ENCODE data around the gene CLSTN2.

Gene CLSTN2

DNA sequence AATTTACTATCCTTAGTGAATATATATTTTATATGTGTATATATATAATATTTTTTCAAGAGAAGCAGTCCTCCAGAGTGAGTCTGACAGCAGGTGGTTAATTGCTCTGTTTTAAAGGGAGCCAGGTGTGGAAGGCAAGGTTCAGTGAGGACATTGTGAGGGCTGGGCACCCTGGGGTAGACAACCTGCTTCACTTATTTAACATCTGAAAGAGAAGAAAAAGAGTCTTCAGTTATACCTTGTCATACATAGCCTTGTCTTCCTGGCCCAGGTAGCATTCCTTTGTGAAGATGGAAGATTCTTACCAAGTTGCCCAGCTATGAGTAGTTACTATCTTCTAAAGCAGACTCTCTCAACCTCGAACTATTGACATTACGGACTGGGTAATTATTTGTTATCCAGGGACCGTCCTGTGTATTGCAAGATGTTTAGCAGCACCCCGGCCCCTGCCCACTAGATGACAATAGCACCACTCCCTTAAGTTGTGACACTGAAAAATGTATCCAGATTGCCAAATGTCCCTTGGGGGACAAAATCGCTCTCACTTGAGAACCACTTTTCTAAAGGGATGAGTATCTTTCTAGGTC lies 406.9 kb downstream of the CLSTN2 start:
- no peak for DNase-seq (ENCODE audit: low read depth in 2 of 2)

DNA sequence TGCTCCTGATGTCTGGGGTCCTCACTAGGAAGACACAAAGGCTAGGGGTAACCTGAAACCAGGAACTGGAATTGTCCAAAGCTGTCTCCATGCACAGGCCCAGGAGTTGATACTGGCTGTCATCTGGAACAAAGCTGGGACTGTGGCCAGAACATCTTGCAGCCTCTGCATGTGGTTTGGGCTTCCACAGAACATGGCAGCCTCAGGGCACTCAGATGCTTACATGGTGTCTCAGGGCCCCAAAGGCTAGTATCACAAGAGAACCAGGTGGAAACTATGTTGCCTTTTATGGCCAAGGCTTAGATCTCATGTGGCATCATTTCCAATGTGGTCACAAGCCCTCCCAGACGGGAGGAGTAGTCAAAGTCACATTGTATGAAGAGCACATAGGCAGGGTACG lies 407.7 kb downstream of the CLSTN2 start:
- DNase-seq (ENCODE audit: low read depth in 2 of 2): no peak

DNA sequence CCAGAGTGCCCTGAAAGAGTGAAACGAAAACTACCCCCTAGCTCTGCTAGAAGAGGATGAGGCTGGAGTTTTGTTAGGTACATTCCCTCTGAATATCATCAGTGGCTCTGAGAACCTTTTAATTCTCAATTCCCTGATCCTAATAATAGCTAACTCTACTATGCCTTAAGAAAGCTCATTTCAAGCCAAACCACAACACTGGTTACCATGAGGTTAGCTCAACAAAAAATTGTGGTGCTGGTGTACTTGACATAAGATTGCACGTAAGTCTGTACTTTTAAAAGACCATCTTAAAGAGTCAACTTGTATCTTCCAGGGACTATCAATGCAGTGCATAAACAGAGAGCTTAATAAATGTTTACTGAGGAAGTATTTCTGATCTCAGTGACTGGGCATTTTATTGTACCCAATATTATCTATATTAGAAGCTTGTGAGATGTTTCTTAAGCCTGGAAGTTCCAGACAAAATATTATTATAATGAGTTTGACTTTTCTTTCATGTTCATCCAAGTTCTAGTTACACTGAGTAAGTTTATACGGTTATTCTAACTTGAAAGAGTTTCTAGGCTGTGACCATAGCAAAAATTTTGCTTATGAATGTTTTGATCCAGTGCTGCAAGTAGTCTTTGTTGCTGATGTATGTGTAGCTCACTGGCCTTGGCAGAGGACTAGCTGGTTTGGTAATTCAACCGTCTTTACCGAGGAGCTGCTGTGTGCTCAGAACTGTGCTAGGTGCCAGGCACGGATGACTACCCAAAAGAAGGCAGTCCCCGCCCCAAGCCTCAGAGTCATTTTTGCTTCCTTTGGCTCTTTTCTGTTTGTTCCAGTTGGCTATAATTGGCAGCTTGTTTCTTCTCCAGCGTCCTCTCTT lies 408.5 kb downstream of the CLSTN2 start:
- no peak for DNase-seq (ENCODE audit: low read depth in 2 of 2)

DNA sequence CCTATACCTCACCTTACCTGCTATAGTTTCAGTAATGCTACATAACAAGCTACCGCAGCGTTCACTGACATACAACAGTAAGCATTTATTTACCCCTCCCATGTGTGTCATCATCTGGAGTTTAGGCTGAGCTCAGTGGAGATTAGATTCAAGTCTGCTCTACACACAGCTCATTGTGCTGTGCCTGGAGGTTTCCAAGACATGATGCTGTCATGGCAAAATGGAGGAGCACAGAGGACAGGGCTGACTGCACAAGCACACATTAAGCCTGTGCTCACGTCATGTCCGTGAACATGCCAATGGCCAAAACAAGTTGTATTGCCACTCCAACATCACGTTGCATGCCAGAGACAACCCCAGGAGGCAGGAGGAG lies 409.1 kb downstream of the CLSTN2 start:
- no peak for DNase-seq (ENCODE audit: low read depth in 2 of 2)

DNA sequence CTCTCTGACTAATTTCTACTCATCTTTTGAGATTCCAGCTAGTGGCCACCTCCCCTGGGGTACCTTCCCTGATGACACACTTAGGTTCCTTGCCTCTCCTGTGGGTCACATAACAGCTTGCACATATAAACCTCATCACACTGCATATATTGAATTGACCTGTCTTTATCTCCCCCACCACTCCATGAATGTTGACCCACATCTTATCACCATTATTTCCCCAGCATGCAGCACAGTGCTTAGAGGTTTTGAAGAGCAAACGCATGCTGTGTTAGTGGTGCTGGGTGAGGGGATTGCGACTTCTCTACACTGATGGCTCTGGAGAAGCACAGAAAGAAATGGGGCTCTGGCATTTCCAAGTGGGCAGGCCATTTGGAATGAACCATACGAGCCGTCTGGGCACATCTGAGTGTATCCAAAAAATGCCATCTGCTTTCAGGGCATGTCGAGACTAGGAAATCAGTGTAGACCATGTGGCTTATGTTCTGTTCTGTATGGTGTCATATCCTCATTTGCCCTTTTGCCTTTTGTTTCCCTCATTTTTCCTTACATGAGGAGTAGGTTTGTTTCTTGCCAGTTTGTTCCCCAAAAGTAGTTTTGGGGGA lies 409.7 kb downstream of the CLSTN2 start:
- DNase-seq (ENCODE audit: low read depth in 2 of 2): no peak

DNA sequence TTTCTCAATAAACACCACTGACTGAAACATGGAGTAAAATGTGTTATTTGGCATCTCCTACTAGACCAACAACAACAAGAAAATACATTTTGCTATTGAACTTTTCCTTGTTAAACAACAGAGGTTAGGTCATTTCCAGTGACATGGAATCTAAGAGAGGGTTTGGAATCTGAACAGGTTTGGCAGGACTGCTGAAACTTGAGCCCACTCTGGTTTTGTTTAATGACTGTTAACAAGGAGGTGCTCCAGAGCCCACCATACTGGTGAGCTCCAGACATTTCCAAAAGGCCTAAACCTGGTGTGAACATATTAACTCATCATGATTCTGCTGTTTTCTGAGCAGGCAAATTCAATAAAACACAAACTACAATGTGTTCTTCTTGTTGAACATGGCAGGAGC lies 412.2 kb downstream of the CLSTN2 start:
- DNase-seq (ENCODE audit: low read depth in 2 of 2): no peak

DNA sequence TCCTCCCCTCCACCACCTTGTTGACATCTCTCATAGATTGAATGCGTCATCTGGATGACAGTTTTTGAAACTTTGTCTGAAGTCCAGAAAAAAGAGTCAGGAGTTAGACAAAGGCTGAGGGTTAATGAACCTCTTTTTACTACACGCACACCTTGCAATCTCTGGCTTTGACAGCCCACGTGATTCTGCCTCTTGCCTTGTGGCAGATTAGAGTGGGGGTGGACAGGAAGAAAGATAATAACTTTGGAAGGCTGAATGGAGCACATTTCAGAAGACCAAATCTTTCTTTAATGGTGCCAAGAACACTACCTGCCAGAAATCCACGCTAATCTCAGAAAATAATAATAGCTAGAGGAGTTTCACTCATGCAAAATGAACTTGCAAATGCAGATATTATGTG lies 415.0 kb downstream of the CLSTN2 start:
- DNase-seq (ENCODE audit: low read depth in 2 of 2): no peak

DNA sequence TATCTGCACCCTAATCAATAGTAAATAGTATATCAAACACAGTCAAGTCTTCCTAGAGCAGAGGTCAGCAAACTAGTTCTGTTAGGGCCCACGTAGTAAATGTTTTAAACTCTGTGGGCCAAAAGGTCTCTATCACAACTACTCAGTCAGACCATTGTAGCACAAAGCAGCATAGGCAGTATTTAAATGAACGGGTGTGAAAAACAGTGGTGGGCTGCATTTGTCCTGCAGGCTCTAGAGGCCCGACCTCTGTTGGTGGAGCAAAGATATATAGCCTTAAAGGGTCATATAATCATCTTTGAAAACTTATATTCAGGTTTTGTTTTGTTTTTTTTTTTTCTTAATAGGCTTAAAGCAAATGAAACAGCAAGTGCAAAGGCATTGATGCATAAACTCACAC lies 416.5 kb downstream of the CLSTN2 start:
- no peak for DNase-seq (ENCODE audit: low read depth in 2 of 2)

DNA sequence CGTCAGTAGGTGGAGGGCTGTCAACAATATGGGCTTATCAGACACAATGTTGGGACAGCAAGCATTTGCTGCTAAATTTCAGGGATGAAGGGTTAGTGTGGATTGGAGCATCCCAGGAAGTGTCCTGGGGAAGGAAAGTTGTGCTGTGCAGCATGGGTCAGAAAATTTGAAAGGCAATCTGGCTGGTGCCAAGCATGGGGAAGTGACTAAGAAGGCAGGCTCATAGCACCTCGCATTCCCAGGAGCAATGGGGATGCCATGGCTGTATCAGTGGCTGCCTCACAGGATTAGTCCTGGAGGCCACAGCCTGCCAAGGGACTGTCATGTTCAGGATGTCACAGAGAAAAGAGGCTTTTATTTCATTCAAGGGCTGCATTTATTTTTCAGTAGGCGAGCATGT lies 420.5 kb downstream of the CLSTN2 start:
- no peak for DNase-seq (ENCODE audit: low read depth in 2 of 2)

DNA sequence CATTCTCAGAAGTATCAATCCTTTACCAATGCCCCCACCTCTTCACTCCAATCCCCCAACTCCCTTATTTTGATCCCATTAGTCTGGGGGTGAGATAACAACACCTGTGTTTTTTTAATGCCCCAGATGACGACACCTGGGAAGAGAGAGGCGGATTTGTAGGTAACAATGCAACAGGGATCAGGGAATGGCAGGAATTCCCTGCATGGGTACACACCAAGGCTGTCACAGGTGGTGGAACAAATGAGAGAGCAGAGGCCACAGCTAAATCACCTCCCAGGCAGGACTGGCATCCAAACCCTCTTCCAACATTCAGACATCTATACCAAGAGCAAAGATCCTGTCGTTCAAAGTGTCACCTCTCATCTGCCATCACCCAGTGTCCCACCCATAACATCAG lies 423.7 kb downstream of the CLSTN2 start:
- DNase-seq (ENCODE audit: low read depth in 2 of 2): no peak

DNA sequence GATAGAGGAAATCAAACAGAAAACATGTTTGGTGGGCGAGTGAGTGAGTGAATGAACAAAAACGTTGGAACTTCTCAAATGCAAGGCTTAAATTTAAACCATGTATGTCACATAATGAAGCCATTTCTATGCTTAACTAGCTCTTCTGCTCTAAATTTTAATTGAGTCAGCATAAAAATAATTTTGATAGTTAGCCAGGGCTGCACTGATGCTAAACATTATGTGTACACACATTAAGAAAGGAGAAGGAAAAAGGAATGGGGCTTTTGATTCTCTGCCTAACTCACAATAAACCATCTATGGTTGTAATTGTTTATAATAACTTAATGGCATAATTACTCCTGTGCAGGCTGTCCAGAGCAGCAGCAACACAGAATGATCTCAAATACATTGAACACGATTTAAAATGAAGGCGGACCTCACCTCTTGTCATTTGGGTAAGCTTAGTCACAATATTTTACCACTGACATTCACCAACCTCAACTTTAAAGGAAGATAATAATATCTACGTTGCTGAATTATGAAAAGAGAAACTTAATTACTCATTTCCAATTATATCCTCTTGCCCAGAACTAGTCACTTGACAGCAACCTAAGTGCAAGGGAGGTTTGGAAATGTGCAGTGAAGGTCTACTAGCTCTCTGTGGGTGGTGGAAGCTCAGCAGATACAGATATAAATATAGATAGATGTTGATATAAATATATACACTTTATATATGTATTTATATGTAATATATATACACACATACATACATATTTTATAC lies 424.4 kb downstream of the CLSTN2 start:
- DNase-seq (ENCODE audit: low read depth in 2 of 2): no peak

DNA sequence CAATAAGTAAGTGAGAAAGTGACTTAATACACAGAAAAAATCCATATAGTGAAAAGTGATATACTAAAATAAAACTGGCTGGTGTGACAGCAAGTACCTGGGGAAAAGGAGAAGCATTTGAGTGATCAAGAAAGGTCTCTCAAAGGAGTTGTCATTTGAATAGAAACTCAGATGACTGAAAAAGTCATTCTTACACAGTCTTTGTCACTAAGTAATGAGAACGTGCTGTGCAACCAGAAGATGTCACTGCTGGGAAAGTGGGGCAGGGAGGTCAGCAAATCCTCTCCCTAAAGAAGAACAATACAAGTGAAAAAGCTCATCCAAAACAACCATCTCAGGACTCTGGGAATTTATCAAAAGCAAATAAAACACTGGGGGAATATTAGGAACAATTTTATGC lies 425.3 kb downstream of the CLSTN2 start:
- DNase-seq (ENCODE audit: low read depth in 2 of 2): no peak

DNA sequence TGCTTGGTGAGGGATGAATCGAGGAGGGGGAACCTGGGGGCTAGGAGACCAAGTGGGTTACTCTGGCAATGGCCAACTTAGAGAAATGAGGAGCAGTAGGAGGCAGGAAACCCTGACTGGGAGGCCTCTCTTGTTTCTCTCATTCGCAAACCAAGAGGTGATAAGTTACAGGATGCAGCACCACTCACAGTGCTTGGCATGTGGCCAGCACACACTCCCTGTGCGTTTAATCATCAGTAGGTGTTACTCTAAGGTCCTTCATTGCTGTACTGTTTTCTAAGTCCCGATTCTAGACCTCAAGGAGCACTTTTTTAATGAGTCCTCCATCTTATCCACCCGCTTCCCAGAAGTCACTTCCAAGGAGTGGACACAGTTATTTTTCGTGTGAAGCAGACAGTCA lies 428.8 kb downstream of the CLSTN2 start:
- no peak for DNase-seq (ENCODE audit: low read depth in 2 of 2)

DNA sequence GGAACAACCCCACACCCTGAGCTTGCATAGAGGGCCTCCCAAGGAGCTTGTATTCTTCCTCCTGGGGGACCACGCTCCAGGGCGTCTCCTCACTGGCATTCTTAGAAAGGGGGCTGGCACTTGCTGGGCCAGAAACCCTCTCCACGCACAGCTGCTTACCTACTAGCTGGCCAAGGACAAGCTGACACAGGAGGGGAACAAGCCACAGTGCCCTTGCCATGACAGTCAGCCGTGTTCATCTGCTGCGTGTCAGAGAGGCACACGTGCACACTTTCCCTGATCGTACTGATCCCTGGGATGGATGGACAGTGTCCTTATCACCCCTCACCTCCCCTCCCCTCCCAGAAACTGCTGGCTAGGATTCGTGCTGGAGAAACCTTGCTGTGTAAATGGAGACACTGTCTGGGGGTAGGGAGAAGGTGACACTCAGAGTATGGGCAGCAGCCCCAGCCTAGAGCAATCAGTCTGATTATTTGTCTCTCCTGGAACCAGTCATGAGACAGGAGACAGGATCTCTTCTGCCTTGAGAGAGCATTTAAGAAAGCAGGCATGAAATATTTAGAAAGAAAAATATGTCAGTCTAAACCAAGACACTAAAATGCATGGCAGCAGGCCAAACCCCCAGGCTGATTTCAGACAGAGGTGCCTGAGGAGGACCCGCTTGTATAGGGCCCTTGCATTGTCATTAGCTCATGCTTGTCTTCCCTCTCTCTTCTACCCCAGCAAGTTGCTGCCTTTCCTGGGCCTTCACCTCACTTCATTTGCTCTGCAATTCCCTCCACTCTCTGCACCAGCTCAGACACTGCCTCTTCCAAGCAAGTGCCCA lies 431.1 kb downstream of the CLSTN2 start:
- DNase-seq (ENCODE audit: low read depth in 2 of 2): no peak

DNA sequence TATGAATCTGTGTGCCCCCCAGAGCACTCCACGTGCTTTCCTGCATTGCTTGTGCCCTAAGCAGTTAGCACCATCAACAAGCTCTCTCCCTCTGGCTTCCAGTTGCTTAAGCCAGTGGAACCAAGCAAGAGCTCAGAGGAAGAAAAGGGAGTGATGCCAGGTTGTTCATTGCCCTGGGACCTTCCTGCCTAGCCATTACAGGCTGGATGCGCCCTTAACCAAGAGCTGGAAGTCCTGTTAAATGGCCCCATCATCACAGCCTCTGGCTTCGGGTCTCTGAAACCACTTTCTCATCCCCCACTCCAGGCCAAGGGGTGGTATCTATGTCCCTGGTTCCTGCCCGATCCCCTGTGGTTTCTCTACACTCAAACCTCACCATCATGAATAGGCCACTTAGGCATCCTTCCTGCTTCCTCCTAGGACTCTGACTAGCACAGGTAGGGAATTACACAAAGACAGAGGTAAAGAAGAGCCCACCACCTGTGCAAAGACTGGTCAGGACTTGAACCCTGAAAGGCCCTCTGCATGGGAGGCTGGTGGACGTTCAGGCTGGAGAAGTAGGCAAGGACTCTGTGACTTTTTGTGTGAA lies 433.3 kb downstream of the CLSTN2 start:
- DNase-seq (ENCODE audit: low read depth in 2 of 2): no peak

DNA sequence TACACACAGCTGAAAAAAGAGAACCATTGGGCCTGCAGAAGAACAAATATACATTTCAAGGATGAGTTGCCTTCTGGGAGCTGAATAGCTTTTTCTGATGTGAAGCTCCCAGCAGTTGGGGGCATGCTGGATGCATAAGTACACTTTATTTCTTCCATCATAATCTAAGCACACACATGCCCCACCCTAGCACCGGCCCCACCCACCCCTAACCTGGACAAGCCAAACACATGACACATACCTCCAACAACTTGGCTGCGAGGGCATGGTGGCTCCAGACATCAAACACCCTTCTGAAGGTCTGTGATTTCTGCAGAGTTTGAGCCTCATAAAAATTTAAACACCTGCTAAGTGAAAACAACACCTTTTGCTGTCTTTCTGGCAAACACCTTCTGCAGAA lies 435.7 kb downstream of the CLSTN2 start:
- no peak for DNase-seq (ENCODE audit: low read depth in 2 of 2)

DNA sequence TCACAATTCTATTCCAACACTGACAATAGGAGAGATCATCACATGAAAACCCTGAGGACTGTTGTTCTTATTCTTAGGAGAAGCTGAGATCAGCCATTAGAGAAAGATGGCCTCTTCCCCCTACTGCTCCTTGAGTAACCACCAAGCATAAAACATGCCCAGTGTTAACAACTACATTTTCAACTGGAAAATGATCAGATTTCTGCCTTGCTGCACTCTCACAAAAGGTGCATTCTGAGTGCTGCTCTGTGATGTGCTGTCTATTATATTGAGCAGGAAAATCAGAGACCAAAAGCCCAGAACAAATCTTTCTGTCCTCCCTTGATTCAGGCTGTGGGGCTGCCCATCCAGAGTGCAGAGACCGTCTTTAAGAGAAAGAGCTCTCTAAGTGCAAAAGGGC lies 438.2 kb downstream of the CLSTN2 start:
- DNase-seq (ENCODE audit: low read depth in 2 of 2): no peak

DNA sequence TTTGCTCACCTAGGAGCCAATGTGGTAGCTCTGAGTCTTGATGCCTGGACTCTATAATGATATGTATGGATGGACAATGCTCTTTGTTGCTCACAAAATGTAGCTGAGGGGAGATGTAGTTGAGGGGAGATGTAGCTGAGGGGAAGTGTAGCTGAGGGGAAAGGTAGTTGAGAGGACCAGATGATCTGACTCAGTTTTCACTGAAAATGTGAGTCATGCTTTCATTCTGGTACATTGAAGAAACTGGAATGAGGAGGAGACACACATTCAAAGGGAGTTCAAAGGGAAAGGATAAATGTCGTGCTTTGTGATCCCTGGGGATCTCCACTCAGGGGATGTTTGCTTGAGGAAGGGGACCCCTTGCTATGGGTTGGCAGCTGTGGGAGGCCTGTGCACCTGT lies 440.0 kb downstream of the CLSTN2 start:
- DNase-seq (ENCODE audit: low read depth in 2 of 2): no peak

DNA sequence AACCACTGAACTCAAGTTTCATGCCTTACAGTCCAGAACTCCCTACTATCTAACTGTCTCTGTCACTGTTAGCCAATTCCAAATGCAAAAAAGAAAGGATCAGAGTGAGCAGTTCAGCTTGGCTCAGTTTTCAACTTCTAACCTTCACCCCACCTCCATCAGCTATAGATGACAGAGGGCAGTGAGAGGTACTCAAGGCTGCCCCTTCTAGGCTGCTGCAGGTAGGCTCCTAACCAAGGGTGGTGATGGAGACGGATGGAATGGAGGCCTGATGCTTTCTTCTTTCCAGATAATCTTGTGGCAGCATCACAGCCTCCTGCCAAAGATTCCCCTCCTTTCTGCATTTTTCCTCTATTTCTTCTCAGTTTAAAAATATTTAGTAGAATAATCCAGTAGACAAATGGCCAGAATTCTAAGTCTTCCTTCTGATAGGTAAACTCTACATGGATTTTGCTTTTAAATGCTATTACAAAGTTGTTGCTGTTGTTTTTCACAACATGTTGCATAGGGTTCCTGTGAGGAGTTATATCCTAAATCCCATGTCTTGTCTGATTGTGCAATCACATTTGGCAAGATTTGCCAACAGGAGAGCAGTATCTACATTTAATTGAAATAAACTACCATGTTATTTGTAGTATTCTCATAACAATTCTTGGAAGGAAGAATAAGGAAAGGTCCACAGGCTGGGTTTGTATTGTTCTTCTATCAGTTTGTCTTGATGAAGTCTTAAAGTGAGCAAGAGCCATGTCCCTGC lies 441.3 kb downstream of the CLSTN2 start:
- DNase-seq (ENCODE audit: low read depth in 2 of 2): no peak

DNA sequence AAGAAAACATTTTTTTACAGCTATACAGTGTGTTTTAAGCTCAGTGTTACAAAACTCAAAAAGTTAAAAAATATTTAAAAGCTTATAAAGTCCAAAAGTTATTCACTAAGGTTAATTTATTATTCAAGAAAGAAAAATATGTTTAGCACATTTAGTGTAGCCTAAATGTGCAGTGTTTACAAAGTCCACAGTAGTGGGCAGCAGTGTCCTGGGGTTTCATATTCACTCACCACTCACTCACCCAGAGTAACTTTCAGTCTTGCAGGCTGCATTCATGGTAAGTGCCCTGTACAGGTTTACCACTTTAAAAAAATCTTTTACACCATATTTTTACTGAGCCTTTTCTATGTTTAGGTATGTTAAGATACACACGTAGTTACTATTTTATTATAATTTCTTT lies 442.7 kb downstream of the CLSTN2 start:
- DNase-seq (ENCODE audit: low read depth in 2 of 2): no peak

All from stimulated activated CD8-positive, alpha-beta memory T cell treated with anti-CD3 and anti-CD28 coated beads, Interleukin-2, amount 100 ng/mL, for 48 hours (primary cell).